ENCODE data around the gene NEURL4. TPM values are rescaled to one million over a fixed set of nuclear protein-coding genes. Genes with fewer than 3 reads are reported as not detected.

NEURL4 gene
- total and polyA plus RNA-seq, 2 donors (not counting 1 experiment from before 2014, with no cell fraction given) = 6.0 to 20.1 TPM

GRCh38 chr17:7317161-7317803 lies 11.9 kb downstream of the NEURL4 start:
- peaks cover 8% of the 10 kb centered on the region for H3K4me1 ChIP-seq (ENCODE audit: control insufficient read depth, extremely low read depth, insufficient read depth, low read length)
- H3K27me3 ChIP-seq (ENCODE audit: control insufficient read depth, insufficient read depth, low read length) = no peaks in the 10 kb centered on the region
- H3K4me3 ChIP-seq (replicated peaks in 1 of 4; ENCODE audit: control extremely low read depth in 1 of 4, insufficient read depth in 1 of 4, low read depth in 3 of 4, low read length in 4 of 4) = no peak overlapping the region
- TF ChIP-seq CTCF (conservative IDR thresholded peaks at IDR 0.05 in 1 of 2, IDR thresholded peaks at IDR 0.05 in 1 of 2; ENCODE audit: low read depth in 1 of 2, low read length in 2 of 2) (no peak), EZH2 (IDR thresholded peaks at IDR 0.05; ENCODE audit: low read length, missing control alignments) (no peak)
- DNase-seq (ENCODE audit: low read depth in 2 of 2) = no peak
- no peak overlapping the region for H3K9ac ChIP-seq (ENCODE audit: insufficient read depth, low read length)
- peaks cover 8% of the 10 kb centered on the region for H3K79me2 ChIP-seq (ENCODE audit: control insufficient read depth, insufficient read depth, low read length)
- no peak overlapping the region for H2AFZ ChIP-seq (ENCODE audit: low read length)
- no peaks in the 10 kb centered on the region for H3K9me3 ChIP-seq (ENCODE audit: control insufficient read depth, insufficient read depth, low read depth, low read length)
- no peaks in the 10 kb centered on the region for H4K20me1 ChIP-seq (ENCODE audit: control insufficient read depth, extremely low read depth, insufficient read depth, low read length)
- H3K4me2 ChIP-seq (ENCODE audit: extremely low read depth, insufficient read depth, low read length) = no peak overlapping the region
- no peak overlapping the region for H3K27ac ChIP-seq (ENCODE audit: insufficient read depth, low read length)
- peaks cover 32% of the 10 kb centered on the region for H3K36me3 ChIP-seq (ENCODE audit: control insufficient read depth, insufficient read depth, low read length)

DNA sequence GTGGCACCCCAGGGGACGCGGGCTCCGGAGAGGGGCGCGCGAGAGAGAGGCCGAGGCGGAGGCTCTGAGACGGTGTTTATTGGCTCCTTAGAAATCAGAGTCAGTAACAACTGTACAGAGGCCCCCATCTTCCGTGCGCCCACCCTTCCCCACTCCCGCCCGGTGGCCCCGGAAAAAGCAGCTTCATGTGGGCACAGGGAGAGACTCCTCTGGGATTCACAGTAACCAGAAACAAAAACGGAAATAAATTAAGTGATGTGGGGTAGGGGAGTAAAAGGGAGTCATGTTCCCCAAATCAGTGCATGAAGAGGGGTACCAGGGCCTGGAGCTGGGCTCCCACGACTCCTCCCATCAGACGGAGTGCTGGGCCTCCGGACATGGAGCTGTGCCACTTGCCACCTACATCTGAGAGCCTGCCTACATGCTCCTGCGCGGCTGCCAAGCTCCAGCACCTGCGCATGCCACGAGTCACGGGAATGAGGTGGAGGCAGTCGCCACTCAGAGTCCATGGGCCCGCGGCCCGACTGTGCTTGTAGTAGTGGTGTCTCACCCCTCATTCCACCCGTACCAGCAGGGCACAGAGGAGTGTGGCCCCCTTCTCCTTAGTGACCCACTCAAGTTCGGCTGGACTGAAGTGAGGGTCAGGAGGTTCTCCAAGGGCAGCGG lies 13.4 kb downstream of the NEURL4 start:
- Histone ChIP-seq H3K27ac (ENCODE audit: insufficient read depth, low read length) (peak overlapping the region; percentile 75), H3K79me2 (ENCODE audit: control insufficient read depth, insufficient read depth, low read length) (peaks cover 17% of the 10 kb centered on the region), H3K4me1 (ENCODE audit: control insufficient read depth, extremely low read depth, insufficient read depth, low read length) (peaks cover 8% of the 10 kb centered on the region), H3K4me2 (ENCODE audit: extremely low read depth, insufficient read depth, low read length) (peak overlapping the region; percentile 89), H3K9ac (ENCODE audit: insufficient read depth, low read length) (peak overlapping the region; percentile 85), H3K27me3 (ENCODE audit: control insufficient read depth, insufficient read depth, low read length) (no peaks in the 10 kb centered on the region), H3K4me3 (replicated peaks in 1 of 4; ENCODE audit: control extremely low read depth in 1 of 4, insufficient read depth in 1 of 4, low read depth in 3 of 4, low read length in 4 of 4) (peak overlapping the region; percentile 65 to 88 (median 70)), H2AFZ (ENCODE audit: low read length) (peak overlapping the region; percentile 57), H4K20me1 (ENCODE audit: control insufficient read depth, extremely low read depth, insufficient read depth, low read length) (no peaks in the 10 kb centered on the region), H3K36me3 (ENCODE audit: control insufficient read depth, insufficient read depth, low read length) (peaks cover 32% of the 10 kb centered on the region), H3K9me3 (ENCODE audit: control insufficient read depth, insufficient read depth, low read depth, low read length) (no peaks in the 10 kb centered on the region)
- TF ChIP-seq EZH2 (IDR thresholded peaks at IDR 0.05; ENCODE audit: low read length, missing control alignments) = no peak
- no peak for DNase-seq (ENCODE audit: low read depth in 2 of 2)

GRCh38 chr17:7314719-7315569 lies 14.2 kb downstream of the NEURL4 start, which contains the start of gene GPS2:
GPS2 (minus strand) TSS chr17:7315360; CDS start chr17:7315052, 308 bp downstream.
- Histone ChIP-seq H3K4me3 (replicated peaks in 1 of 4; ENCODE audit: control extremely low read depth in 1 of 4, insufficient read depth in 1 of 4, low read depth in 3 of 4, low read length in 4 of 4) (peak within 1 kb of the TSS; percentile 66 to 88 (median 78)), H3K36me3 (ENCODE audit: control insufficient read depth, insufficient read depth, low read length) (peaks cover 33% of the 10 kb centered on the region), H3K27me3 (ENCODE audit: control insufficient read depth, insufficient read depth, low read length) (no peaks in the 10 kb centered on the region)

More at GRCh38 chr17:7314719-7315569, 14.2 kb downstream of the NEURL4 start, which contains the start of gene GPS2:
- H3K79me2 ChIP-seq (ENCODE audit: control insufficient read depth, insufficient read depth, low read length) = peaks cover 24% of the 10 kb centered on the region
- H3K4me1 ChIP-seq (ENCODE audit: control insufficient read depth, extremely low read depth, insufficient read depth, low read length) = peaks cover 8% of the 10 kb centered on the region
- H3K9me3 ChIP-seq (ENCODE audit: control insufficient read depth, insufficient read depth, low read depth, low read length) = no peaks in the 10 kb centered on the region
- H2AFZ ChIP-seq (ENCODE audit: low read length) = peak within 1 kb of the TSS; percentile 57
- peak within 1 kb of the TSS; percentile 75 for H3K27ac ChIP-seq (ENCODE audit: insufficient read depth, low read length)
- DNase-seq (ENCODE audit: low read depth in 2 of 2) = peak; percentile 78 to 80
- H3K9ac ChIP-seq (ENCODE audit: insufficient read depth, low read length) = peak within 1 kb of the TSS; percentile 85
- no peaks in the 10 kb centered on the region for H4K20me1 ChIP-seq (ENCODE audit: control insufficient read depth, extremely low read depth, insufficient read depth, low read length)
- no peak for TF ChIP-seq EZH2 (IDR thresholded peaks at IDR 0.05; ENCODE audit: low read length, missing control alignments)
- TF ChIP-seq CTCF (conservative IDR thresholded peaks at IDR 0.05 in 1 of 2, IDR thresholded peaks at IDR 0.05 in 1 of 2; ENCODE audit: low read depth in 1 of 2, low read length in 2 of 2) = no peak
- H3K4me2 ChIP-seq (ENCODE audit: extremely low read depth, insufficient read depth, low read length) = peak within 1 kb of the TSS; percentile 89
